Uterus (tissue), 4 donors: ENCODE measurements around the gene FES. TPM values are rescaled to one million over a fixed set of nuclear protein-coding genes. Genes with fewer than 3 reads are reported as not detected.

Source experiments
- DNase-seq, 2 donors: peaks; one replicate each; pipeline ENCODE4 v3.0.0-alpha.2; 2019 to 2020
- H3K27ac ChIP-seq, 2 donors: fragments of 200-600 bp; sonication (generic); 1 replicate in 1 of 2; 2 replicates in 1 of 2; pipeline ENCODE4 v1.5.1; 2016 to 2018
- H3K27me3 ChIP-seq, 2 donors: fragments of 200-600 bp; sonication (generic); one replicate each; pipeline ENCODE4 v1.5.1; 2018 to 2019; ENCODE audit warnings: control low read depth in 1 of 2
- H3K36me3 ChIP-seq, 2 donors: fragments of 200-600 bp; sonication (generic); one replicate each; pipeline ENCODE4 v1.5.1; 2019; ENCODE audit warnings: control low read depth in 1 of 2
- H3K4me1 ChIP-seq, 2 donors: fragments of 200-600 bp; sonication (generic); one replicate each; pipeline ENCODE4 v1.5.1; 2018 to 2019; ENCODE audit warnings: control low read depth in 1 of 2
- H3K4me3 ChIP-seq, 2 donors: fragments of 200-600 bp; sonication (generic); 1 replicate in 1 of 2; 2 replicates in 1 of 2; pipeline ENCODE4 v1.5.1; 2018 to 2019; ENCODE audit warnings: mild to moderate bottlenecking in 1 of 2
- H3K9me3 ChIP-seq, 2 donors: fragments of 200-600 bp; sonication (generic); one replicate each; pipeline ENCODE4 v1.5.1; 2019; ENCODE audit warnings: control low read depth in 1 of 2
- POLR2A ChIP-seq, 2 donors: fragments of 450-650 bp; IDR thresholded peaks; one replicate each; pipeline ENCODE4 v1.6.1; 2016; ENCODE audit warnings: antibody characterized with exemption in 2 of 2, mild to moderate bottlenecking in 1 of 2, moderate library complexity in 1 of 2
- intact Hi-C: fragments of 100-400 bp; cut with DNase I; formaldehyde crosslinking; loops from one replicate; pipeline ENCODE4 v1.15.1; 2023; ENCODE audit warnings: low total_unique reads
- total RNA-seq, 4 donors: library from RNA; depleted of rRNA in 3 of 4; stranded (reverse); fragments of >200 nt in 3 of 4; gene quantifications; one replicate each; pipeline versions ENCODE4 v1.1.0 to v1.2.4, GENCODE V29; 2014 to 2023
- TF ChIP-seq, protein P1 (sequence below), 4 experiments: fragments of 200-600 bp in 2 of 4; fragments of 450-650 bp in 2 of 4; sonication (generic) in 2 of 4; IDR thresholded peaks; one replicate each; pipeline ENCODE4 v1.5.1; 2016 to 2019; ENCODE audit warnings: antibody characterized with exemption in 4 of 4, mild to moderate bottlenecking in 2 of 4, moderate library complexity in 1 of 4
- donor health status: DM: yes; HTN: yes; CAD: no.

The FES gene
- total RNA-seq, 4 donors from 2014 or later, result 4.4 to 968 (median 60.1) TPM

DNA sequence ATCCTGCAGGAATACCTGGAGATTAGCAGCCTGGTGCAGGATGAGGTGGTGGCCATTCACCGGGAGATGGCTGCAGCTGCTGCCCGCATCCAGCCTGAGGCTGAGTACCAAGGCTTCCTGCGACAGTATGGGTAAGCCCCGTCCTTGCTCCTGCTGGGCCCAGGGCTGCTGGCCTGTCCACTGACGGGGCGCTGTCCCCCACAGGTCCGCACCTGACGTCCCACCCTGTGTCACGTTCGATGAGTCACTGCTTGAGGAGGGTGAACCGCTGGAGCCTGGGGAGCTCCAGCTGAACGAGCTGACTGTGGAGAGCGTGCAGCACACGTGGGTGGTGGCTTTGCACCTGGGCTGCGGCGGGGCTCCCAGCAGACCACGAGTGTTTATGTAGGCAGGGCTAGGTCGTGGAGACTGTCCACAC is 5.0 kb downstream of the FES start:
- H3K27me3 ChIP-seq, result no peaks in the 10 kb centered on the region
- TF ChIP-seq POLR2A (IDR thresholded peaks at IDR 0.05), result no peak
- TF ChIP-seq, protein P1, sequence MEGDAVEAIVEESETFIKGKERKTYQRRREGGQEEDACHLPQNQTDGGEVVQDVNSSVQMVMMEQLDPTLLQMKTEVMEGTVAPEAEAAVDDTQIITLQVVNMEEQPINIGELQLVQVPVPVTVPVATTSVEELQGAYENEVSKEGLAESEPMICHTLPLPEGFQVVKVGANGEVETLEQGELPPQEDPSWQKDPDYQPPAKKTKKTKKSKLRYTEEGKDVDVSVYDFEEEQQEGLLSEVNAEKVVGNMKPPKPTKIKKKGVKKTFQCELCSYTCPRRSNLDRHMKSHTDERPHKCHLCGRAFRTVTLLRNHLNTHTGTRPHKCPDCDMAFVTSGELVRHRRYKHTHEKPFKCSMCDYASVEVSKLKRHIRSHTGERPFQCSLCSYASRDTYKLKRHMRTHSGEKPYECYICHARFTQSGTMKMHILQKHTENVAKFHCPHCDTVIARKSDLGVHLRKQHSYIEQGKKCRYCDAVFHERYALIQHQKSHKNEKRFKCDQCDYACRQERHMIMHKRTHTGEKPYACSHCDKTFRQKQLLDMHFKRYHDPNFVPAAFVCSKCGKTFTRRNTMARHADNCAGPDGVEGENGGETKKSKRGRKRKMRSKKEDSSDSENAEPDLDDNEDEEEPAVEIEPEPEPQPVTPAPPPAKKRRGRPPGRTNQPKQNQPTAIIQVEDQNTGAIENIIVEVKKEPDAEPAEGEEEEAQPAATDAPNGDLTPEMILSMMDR (IDR thresholded peaks at IDR 0.05), result no peak
- H3K27ac ChIP-seq, result no peak overlapping the region
- intact Hi-C loops, result loop anchor here (5.0 to 10.0 kb wide), 2 partner anchors 175 to 242 kb away; partner anchors contain the start of gene BLM
- H3K4me1 ChIP-seq, result peaks cover 0 to 7% of the 10 kb centered on the region in 2 donors
- no peak overlapping the region for H3K4me3 ChIP-seq
- DNase-seq, result no peak
- no peaks in the 10 kb centered on the region for H3K36me3 ChIP-seq
- H3K9me3 ChIP-seq, result no peaks in the 10 kb centered on the region

DNA sequence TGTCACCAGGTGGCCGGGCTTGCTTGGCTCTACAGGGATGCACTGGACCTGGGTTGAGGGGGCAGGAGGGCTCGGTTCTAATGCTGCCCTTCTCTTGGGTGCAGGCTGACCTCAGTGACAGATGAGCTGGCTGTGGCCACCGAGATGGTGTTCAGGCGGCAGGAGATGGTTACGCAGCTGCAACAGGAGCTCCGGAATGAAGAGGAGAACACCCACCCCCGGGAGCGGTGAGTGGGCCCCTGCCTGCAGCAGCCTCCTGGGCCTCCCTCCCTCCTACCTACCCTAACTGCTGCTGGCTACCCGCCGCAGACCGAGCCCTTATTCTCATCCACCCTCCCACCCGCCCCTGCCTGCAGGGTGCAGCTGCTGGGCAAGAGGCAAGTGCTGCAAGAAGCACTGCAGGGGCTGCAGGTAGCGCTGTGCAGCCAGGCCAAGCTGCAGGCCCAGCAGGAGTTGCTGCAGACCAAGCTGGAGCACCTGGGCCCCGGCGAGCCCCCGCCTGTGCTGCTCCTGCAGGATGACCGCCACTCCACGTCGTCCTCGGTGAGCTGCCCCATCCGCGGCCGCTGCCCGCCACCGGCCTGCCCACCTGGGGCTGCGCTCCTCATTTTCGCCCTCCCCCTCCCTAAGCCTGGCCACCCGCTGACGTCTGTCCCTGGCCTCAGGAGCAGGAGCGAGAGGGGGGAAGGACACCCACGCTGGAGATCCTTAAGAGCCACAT is 5.6 kb downstream of the FES start:
- H3K36me3 ChIP-seq, result no peaks in the 10 kb centered on the region

DNA sequence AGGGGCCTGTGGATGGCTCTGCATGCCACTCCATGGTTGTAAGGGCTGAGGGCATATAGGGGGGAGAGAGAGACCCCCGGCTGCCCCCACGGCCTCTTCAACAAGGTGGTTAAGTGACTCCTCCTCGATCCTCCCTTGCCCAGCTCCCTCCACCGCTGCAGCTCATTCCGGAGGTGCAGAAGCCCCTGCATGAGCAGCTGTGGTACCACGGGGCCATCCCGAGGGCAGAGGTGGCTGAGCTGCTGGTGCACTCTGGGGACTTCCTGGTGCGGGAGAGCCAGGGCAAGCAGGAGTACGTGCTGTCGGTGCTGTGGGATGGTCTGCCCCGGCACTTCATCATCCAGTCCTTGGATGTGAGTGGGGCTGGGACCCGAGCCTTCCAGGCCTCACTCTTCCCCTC is 6.5 kb downstream of the FES start:
- H3K9me3 ChIP-seq, result no peaks in the 10 kb centered on the region
- H3K27ac ChIP-seq, result no peak overlapping the region
- H3K4me3 ChIP-seq, result no peak overlapping the region
- no peaks in the 10 kb centered on the region for H3K27me3 ChIP-seq
- intact Hi-C loops, result no loop called here
- H3K36me3 ChIP-seq, result no peaks in the 10 kb centered on the region
- no peak for DNase-seq
- TF ChIP-seq, protein P1 (IDR thresholded peaks at IDR 0.05), result no peak
- no peak for TF ChIP-seq POLR2A (IDR thresholded peaks at IDR 0.05)
- H3K4me1 ChIP-seq, result no peaks in the 10 kb centered on the region

More for the DNA sequence above, 5.6 kb downstream of the FES start:
- intact Hi-C loops, result loop anchor here (5.0 to 10.0 kb wide), 2 partner anchors 175 to 243 kb away; partner anchors contain the start of gene BLM
- H3K4me3 ChIP-seq, result no peak overlapping the region
- no peak overlapping the region for H3K27ac ChIP-seq
- TF ChIP-seq, protein P1 (IDR thresholded peaks at IDR 0.05), result no peak
- TF ChIP-seq POLR2A (IDR thresholded peaks at IDR 0.05), result no peak
- no peak for DNase-seq
- H3K4me1 ChIP-seq, result peaks cover 0 to 7% of the 10 kb centered on the region in 2 donors
- no peaks in the 10 kb centered on the region for H3K27me3 ChIP-seq
- no peaks in the 10 kb centered on the region for H3K9me3 ChIP-seq

DNA sequence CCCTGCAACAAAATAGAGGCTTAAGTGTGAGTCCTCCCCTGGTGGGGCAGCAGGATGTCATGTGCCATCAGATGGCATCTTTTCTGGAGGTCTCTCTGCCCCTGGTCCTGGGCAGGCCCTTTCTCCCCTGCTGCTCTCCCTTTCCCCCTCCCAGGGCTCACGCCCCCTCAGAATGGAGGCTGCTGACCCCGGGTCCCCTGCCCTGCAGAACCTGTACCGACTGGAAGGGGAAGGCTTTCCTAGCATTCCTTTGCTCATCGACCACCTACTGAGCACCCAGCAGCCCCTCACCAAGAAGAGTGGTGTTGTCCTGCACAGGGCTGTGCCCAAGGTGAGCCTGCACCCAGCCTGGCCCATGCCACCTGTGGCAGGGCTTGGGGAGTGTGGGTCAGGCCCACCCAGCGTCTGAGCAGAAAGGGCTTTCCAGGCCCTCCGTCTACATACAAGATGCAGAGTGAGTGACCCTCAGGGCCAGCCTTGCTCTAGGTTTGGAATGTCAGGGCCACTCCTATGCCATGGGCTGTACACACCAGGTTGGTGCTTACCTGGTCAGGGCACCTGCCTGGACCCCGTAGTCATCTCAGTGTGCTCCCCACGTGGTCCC is 7.1 kb downstream of the FES start:
- intact Hi-C loops, result no loop called here
- no peak for DNase-seq
- Histone ChIP-seq H3K4me3 (no peak overlapping the region), H3K36me3 (no peaks in the 10 kb centered on the region), H3K27ac (no peak overlapping the region), H3K27me3 (no peaks in the 10 kb centered on the region), H3K4me1 (no peaks in the 10 kb centered on the region), H3K9me3 (no peaks in the 10 kb centered on the region)
- TF ChIP-seq, protein P1 (IDR thresholded peaks at IDR 0.05), result no peak
- TF ChIP-seq POLR2A (IDR thresholded peaks at IDR 0.05), result no peak

DNA sequence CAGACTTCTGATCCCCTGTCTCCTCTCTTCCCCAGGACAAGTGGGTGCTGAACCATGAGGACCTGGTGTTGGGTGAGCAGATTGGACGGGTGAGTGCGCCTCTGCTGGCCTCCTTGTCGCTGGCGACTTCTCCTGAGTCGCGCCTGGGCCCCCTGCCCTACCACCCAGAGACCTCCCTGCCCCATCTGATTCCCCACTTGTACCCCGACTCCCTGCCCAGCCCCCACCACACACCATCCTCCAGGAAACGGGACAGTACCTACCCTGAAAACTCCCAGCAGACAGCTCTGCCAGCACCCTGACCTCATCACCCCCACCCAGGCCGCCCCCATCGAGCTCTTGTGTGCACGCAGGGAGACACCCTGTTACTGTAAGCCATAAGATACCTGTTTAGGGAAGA is 7.7 kb downstream of the FES start:
- no peak for DNase-seq
- intact Hi-C loops, result no loop called here
- H3K4me1 ChIP-seq, result no peaks in the 10 kb centered on the region
- H3K27me3 ChIP-seq, result no peaks in the 10 kb centered on the region
- H3K27ac ChIP-seq, result no peak overlapping the region
- no peaks in the 10 kb centered on the region for H3K36me3 ChIP-seq
- no peak for TF ChIP-seq POLR2A (IDR thresholded peaks at IDR 0.05)
- TF ChIP-seq, protein P1 (IDR thresholded peaks at IDR 0.05), result no peak
- no peak overlapping the region for H3K4me3 ChIP-seq
- H3K9me3 ChIP-seq, result no peaks in the 10 kb centered on the region
